ENCODE results near the gene KRTAP4-5. TPM values are rescaled to one million over a fixed set of nuclear protein-coding genes. Genes with fewer than 3 reads are reported as not detected.

The KRTAP4-5 gene
- total and polyA plus RNA-seq, 4 donors, result not detected

- H3K9ac ChIP-seq (ENCODE audit: insufficient read depth in 1 of 2, low read length in 2 of 2), result no peak overlapping the region
- ATAC-seq (ENCODE audit: insufficient read depth, low FRiP score), result no peak
- no peaks in the 10 kb centered on the region for H3K4me1 ChIP-seq (ENCODE audit: control insufficient read depth in 5 of 5, insufficient read depth in 5 of 5, low read length in 5 of 5)
- no peaks in the 10 kb centered on the region for H3K36me3 ChIP-seq (ENCODE audit: control insufficient read depth in 4 of 4, insufficient read depth in 4 of 4, low read length in 4 of 4)
- no peaks in the 10 kb centered on the region for H3K27me3 ChIP-seq (ENCODE audit: control insufficient read depth in 3 of 3, insufficient read depth in 3 of 3, low read length in 2 of 3)
- no peak overlapping the region for H3K4me3 ChIP-seq
- TF ChIP-seq, protein P1, sequence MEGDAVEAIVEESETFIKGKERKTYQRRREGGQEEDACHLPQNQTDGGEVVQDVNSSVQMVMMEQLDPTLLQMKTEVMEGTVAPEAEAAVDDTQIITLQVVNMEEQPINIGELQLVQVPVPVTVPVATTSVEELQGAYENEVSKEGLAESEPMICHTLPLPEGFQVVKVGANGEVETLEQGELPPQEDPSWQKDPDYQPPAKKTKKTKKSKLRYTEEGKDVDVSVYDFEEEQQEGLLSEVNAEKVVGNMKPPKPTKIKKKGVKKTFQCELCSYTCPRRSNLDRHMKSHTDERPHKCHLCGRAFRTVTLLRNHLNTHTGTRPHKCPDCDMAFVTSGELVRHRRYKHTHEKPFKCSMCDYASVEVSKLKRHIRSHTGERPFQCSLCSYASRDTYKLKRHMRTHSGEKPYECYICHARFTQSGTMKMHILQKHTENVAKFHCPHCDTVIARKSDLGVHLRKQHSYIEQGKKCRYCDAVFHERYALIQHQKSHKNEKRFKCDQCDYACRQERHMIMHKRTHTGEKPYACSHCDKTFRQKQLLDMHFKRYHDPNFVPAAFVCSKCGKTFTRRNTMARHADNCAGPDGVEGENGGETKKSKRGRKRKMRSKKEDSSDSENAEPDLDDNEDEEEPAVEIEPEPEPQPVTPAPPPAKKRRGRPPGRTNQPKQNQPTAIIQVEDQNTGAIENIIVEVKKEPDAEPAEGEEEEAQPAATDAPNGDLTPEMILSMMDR (IDR thresholded peaks at IDR 0.05; ENCODE audit: control extremely low read depth, extremely low read depth), result no peak
- WGBS, 2 donors, result 79 to 87% methylated on average over 3 of the region's 3 CpGs
- no peak overlapping the region for H3K27ac ChIP-seq (ENCODE audit: low read depth in 1 of 2, low read length in 1 of 2)
- no peak for DNase-seq
- peaks cover 0 to 5% (median 0%) of the 10 kb centered on the region in 4 donors for H3K9me3 ChIP-seq (ENCODE audit: control insufficient read depth in 4 of 4, insufficient read depth in 3 of 4, low read length in 3 of 4)
Observed at GRCh38 chr17:41176744-41177387, 27.2 kb upstream of the KRTAP4-5 start.

DNA sequence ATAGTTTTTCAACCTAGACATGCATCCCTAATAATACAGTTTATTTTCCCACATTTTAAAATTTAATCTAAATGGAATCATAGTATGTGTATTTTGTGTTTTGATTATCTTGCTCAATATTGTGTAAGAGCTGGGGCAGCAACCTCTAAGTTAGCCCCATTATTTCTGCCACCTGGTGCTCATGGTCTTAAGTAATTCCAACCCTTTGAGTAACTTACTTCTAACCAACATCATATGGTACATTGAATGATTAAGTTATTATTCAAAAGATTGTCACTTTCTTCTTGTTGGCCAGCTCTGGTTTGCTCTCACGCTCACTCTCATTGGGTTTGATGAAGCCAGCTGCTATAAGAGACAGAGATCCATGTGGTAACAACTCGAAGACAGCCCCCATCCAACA, 22.3 kb upstream of the KRTAP4-5 start:
- H3K9ac ChIP-seq (ENCODE audit: insufficient read depth in 1 of 2, low read length in 2 of 2), result no peak overlapping the region
- H3K27me3 ChIP-seq (ENCODE audit: control insufficient read depth in 3 of 3, insufficient read depth in 3 of 3, low read length in 2 of 3), result no peaks in the 10 kb centered on the region
- DNase-seq (no peak), ATAC-seq (ENCODE audit: insufficient read depth, low FRiP score) (no peak)
- TF ChIP-seq, protein P1 (IDR thresholded peaks at IDR 0.05; ENCODE audit: control extremely low read depth, extremely low read depth), result no peak
- no peak overlapping the region for H3K4me3 ChIP-seq
- no peaks in the 10 kb centered on the region for H3K4me1 ChIP-seq (ENCODE audit: control insufficient read depth in 5 of 5, insufficient read depth in 5 of 5, low read length in 5 of 5)
- H3K27ac ChIP-seq (ENCODE audit: low read depth in 1 of 2, low read length in 1 of 2), result no peak overlapping the region
- 81 to 91% methylated on average over 2 of the region's 2 CpGs for WGBS, 2 donors
- H3K9me3 ChIP-seq (ENCODE audit: control insufficient read depth in 4 of 4, insufficient read depth in 3 of 4, low read length in 3 of 4), result peaks cover 0 to 5% (median 0%) of the 10 kb centered on the region in 4 donors
- H3K36me3 ChIP-seq (ENCODE audit: control insufficient read depth in 4 of 4, insufficient read depth in 4 of 4, low read length in 4 of 4), result no peaks in the 10 kb centered on the region

GRCh38 chr17:41168121-41168520, 18.5 kb upstream of the KRTAP4-5 start, which contains the start of gene KRTAP4-3:
TSS of gene KRTAP4-3 (minus strand) at chr17:41168221. CDS start at chr17:41168172, 49 bp downstream.
- H3K4me3 ChIP-seq, result no peak within 1 kb of the TSS
- H3K36me3 ChIP-seq (ENCODE audit: control insufficient read depth in 4 of 4, insufficient read depth in 4 of 4, low read length in 4 of 4), result no peaks in the 10 kb centered on the region
- TF ChIP-seq, protein P1 (IDR thresholded peaks at IDR 0.05; ENCODE audit: control extremely low read depth, extremely low read depth), result no peak
- no peak within 1 kb of the TSS for H3K9ac ChIP-seq (ENCODE audit: insufficient read depth in 1 of 2, low read length in 2 of 2)
- DNase-seq (no peak), ATAC-seq (ENCODE audit: insufficient read depth, low FRiP score) (no peak)
- WGBS, 2 donors, result 88% methylated on average over 1 of the region's 1 CpG
- H3K4me1 ChIP-seq (ENCODE audit: control insufficient read depth in 5 of 5, insufficient read depth in 5 of 5, low read length in 5 of 5), result no peaks in the 10 kb centered on the region
- H3K27me3 ChIP-seq (ENCODE audit: control insufficient read depth in 3 of 3, insufficient read depth in 3 of 3, low read length in 2 of 3), result no peaks in the 10 kb centered on the region
- peaks cover 0 to 4% (median 0%) of the 10 kb centered on the region in 4 donors for H3K9me3 ChIP-seq (ENCODE audit: control insufficient read depth in 4 of 4, insufficient read depth in 3 of 4, low read length in 3 of 4)
- H3K27ac ChIP-seq (ENCODE audit: low read depth in 1 of 2, low read length in 1 of 2), result no peak within 1 kb of the TSS

Data from lung (tissue), 12 donors.